Measurements from ENCODE around the gene ACAA2.

DNA sequence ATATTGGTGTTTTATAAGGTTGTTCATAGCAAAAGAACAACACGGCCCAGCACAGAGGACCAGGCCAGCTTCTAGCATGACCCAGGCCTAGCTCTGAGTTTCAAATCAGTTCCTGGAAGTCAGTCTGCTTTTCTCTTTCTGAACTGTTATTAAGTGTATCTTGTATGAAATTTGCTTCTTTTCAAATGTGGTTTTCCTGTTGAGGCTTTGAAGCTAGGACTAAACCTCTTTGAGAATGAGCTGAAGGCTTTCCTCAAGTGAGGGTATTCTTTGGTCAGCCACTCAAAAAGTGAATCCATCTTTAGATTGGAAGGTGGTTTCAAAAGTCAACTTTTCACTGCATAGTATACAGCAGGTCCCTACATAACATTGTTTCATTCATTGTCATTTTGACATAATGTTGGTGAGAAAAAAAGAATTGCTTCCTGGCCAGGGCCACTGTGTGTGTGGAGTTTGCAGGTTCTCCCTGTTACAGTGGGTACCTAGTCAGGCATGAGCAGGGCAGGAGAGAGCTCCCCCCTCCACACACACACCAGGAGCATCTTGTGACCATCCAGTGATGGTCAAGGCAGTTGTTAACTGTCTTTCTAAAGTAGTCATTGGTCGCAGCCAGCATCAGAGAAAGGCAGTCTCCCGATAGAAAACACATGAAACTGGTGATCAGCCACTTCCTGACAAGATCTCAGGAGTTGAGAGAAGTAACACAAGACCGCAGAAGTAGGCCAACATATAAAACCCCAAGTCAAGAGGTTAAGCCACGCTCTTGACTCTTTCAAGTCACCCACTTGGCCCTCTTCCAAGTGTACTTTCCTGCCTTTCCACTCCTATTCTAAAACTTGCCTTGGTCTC lies 6.7 kb upstream of the ACAA2 start:
- TF ChIP-seq CTCF (IDR thresholded peaks at IDR 0.05) (no peak), EZH2 (IDR thresholded peaks at IDR 0.05) (no peak), EZH2phosphoT487 (IDR thresholded peaks at IDR 0.05) (no peak)

All from neural progenitor cell (in vitro differentiated cells).